H9 (cell line): ENCODE measurements around the gene CD46. TPM values are rescaled to one million over a fixed set of nuclear protein-coding genes. Genes with fewer than 3 reads are reported as not detected.

ENCODE experiments used
- DNase-seq: peaks from one replicate; pipeline ENCODE4 v3.0.0-alpha.2; 2017
- H2AFZ ChIP-seq: one replicate; pipeline ENCODE4 v1.6.1; 2013; ENCODE audit warnings: mild to moderate bottlenecking, low read length, control low read depth, moderate library complexity
- H2AK5ac ChIP-seq: 2 replicates; pipeline ENCODE4 v1.6.1; 2013; ENCODE audit warnings: low read length, control low read depth, mixed read lengths; ENCODE audit not compliant: insufficient read length
- H2BK120ac ChIP-seq: one replicate; pipeline ENCODE4 v1.6.1; 2013; ENCODE audit warnings: low read depth, mild to moderate bottlenecking, low read length, control low read depth, inconsistent platforms; ENCODE audit not compliant: poor library complexity, severe bottlenecking
- H2BK12ac ChIP-seq: 2 replicates; pipeline ENCODE4 v1.6.1; 2013; ENCODE audit warnings: low read length, control low read depth, mixed read lengths, low read depth; ENCODE audit not compliant: insufficient read length
- H2BK15ac ChIP-seq: 2 replicates; pipeline ENCODE4 v1.6.1; 2013; ENCODE audit warnings: low read depth, low read length, control low read depth
- H2BK20ac ChIP-seq: one replicate; pipeline ENCODE4 v1.6.1; 2013; ENCODE audit warnings: low read depth, mild to moderate bottlenecking, low read length, control low read depth, inconsistent platforms; ENCODE audit not compliant: poor library complexity, severe bottlenecking
- H2BK5ac ChIP-seq: 2 replicates; pipeline ENCODE4 v1.6.1; 2013; ENCODE audit warnings: low read length, control low read depth, mixed read lengths; ENCODE audit not compliant: insufficient read length
- H3K14ac ChIP-seq: 2 replicates; pipeline ENCODE4 v1.6.1; 2013; ENCODE audit warnings: low read length, control low read depth; ENCODE audit not compliant: insufficient read depth
- H3K18ac ChIP-seq: 2 replicates; pipeline ENCODE4 v1.6.1; 2013; ENCODE audit warnings: low read depth, mild to moderate bottlenecking, mixed read lengths, low read length, control low read depth; ENCODE audit not compliant: insufficient read length
- H3K23ac ChIP-seq: 2 replicates; pipeline ENCODE4 v1.6.1; 2013; ENCODE audit warnings: low read length, control low read depth, mixed read lengths, low read depth; ENCODE audit not compliant: insufficient read length
- H3K23me2 ChIP-seq: 2 replicates; pipeline ENCODE4 v1.6.1; 2013; ENCODE audit warnings: low read depth, mild to moderate bottlenecking, mixed read lengths, low read length, control low read depth; ENCODE audit not compliant: insufficient read length, poor library complexity, severe bottlenecking
- H3K27ac ChIP-seq: 2 replicates; pipeline ENCODE4 v1.5.1; 2013; ENCODE audit warnings: low read length, control low read depth, mixed read lengths, low read depth; ENCODE audit not compliant: insufficient read length
- H3K27me3 ChIP-seq: 2 replicates; pipeline ENCODE4 v1.6.1; 2013; ENCODE audit warnings: low read length, control low read depth, inconsistent platforms; ENCODE audit not compliant: insufficient read depth
- H3K4ac ChIP-seq: 2 replicates; pipeline ENCODE4 v1.6.1; 2013; ENCODE audit warnings: low read depth, mild to moderate bottlenecking, control low read depth, inconsistent platforms, low read length, moderate library complexity
- H3K4me1 ChIP-seq: 2 replicates; pipeline ENCODE4 v1.6.1; 2013; ENCODE audit warnings: low read length, control low read depth, inconsistent platforms; ENCODE audit not compliant: insufficient read depth
- H3K4me2 ChIP-seq: 2 replicates; pipeline ENCODE4 v1.6.1; 2013; ENCODE audit warnings: low read length, control low read depth, mixed read lengths; ENCODE audit not compliant: insufficient read length, insufficient read depth
- H3K56ac ChIP-seq: 2 replicates; pipeline ENCODE4 v1.6.1; 2013; ENCODE audit warnings: low read depth, mild to moderate bottlenecking, mixed read lengths, low read length, control low read depth; ENCODE audit not compliant: insufficient read length
- H3K79me1 ChIP-seq: 2 replicates; pipeline ENCODE4 v1.6.1; 2013; ENCODE audit warnings: low read depth, mild to moderate bottlenecking, moderate library complexity, low read length, control low read depth, inconsistent platforms; ENCODE audit not compliant: insufficient read depth, poor library complexity, severe bottlenecking
- H3K79me2 ChIP-seq: 2 replicates; pipeline ENCODE4 v1.6.1; 2013; ENCODE audit warnings: low read length, control low read depth, inconsistent platforms; ENCODE audit not compliant: insufficient read depth
- H3K9ac ChIP-seq: 2 replicates; pipeline ENCODE4 v1.6.1; 2013; ENCODE audit warnings: low read length, control low read depth, mixed read lengths; ENCODE audit not compliant: insufficient read length; ENCODE audit errors: extremely low read depth
- H3K9me3 ChIP-seq: one replicate; pipeline ENCODE4 v1.6.1; 2013; ENCODE audit warnings: low read depth, low read length, inconsistent platforms; ENCODE audit not compliant: control insufficient read depth
- H3T11ph ChIP-seq: one replicate; pipeline ENCODE4 v1.6.1; 2013; ENCODE audit warnings: mild to moderate bottlenecking, low read length, control low read depth, inconsistent platforms
- H4K20me1 ChIP-seq: one replicate; pipeline ENCODE4 v1.6.1; 2013; ENCODE audit not compliant: control insufficient read depth, insufficient read length, insufficient read depth
- H4K5ac ChIP-seq: 2 replicates; pipeline ENCODE4 v1.6.1; 2013; ENCODE audit warnings: low read depth, mild to moderate bottlenecking, mixed read lengths, low read length, control low read depth; ENCODE audit not compliant: insufficient read length
- H4K8ac ChIP-seq: replicated peaks from 2 replicates; pipeline ENCODE4 v1.6.1; 2013; ENCODE audit warnings: low read length, control low read depth, mixed read lengths, low read depth; ENCODE audit not compliant: insufficient read length
- H4K91ac ChIP-seq: 2 replicates; pipeline ENCODE4 v1.6.1; 2013; ENCODE audit warnings: low read depth, mild to moderate bottlenecking, moderate library complexity, mixed read lengths, low read length, control low read depth; ENCODE audit not compliant: insufficient read length
- H3K27ac Mint-ChIP-seq, 3 experiments: 2 replicates in 2 of 3; 3 replicates in 1 of 3; pipeline ENCODE4 v1.8.0; 2020 to 2021; ENCODE audit warnings: mixed read lengths in 3 of 3, mild to moderate bottlenecking in 1 of 3, moderate library complexity in 1 of 3
- H3K27me3 Mint-ChIP-seq: 2 replicates; pipeline ENCODE4 v1.8.0; 2021; ENCODE audit warnings: low read depth, mild to moderate bottlenecking, moderate library complexity, mixed read lengths
- H3K36me3 Mint-ChIP-seq, 3 experiments: 2 replicates in 2 of 3; 3 replicates in 1 of 3; pipeline ENCODE4 v1.8.0; 2020 to 2021; ENCODE audit warnings: low read depth in 3 of 3, mixed read lengths in 3 of 3; ENCODE audit not compliant: insufficient read depth in 1 of 3
- H3K4me1 Mint-ChIP-seq, 2 experiments: 2 replicates each; pipeline ENCODE4 v1.8.0; 2020; ENCODE audit warnings: mixed read lengths in 2 of 2
- H3K4me3 Mint-ChIP-seq, 2 experiments: 2 replicates in 1 of 2; 3 replicates in 1 of 2; pipeline ENCODE4 v1.8.0; 2020 to 2021; ENCODE audit warnings: mild to moderate bottlenecking in 2 of 2, mixed read lengths in 2 of 2, moderate library complexity in 1 of 2
- H3K9me3 Mint-ChIP-seq, 2 experiments: 2 replicates in 1 of 2; 3 replicates in 1 of 2; pipeline ENCODE4 v1.8.0; 2020; ENCODE audit warnings: mild to moderate bottlenecking in 2 of 2, mixed read lengths in 2 of 2, moderate library complexity in 1 of 2
- total RNA-seq: library from RNA; stranded (reverse); gene quantifications from 2 replicates; pipeline ENCODE4 v1.2.1, GENCODE V29; 2021
- TF ChIP-seq, protein P1 (sequence below): fragments of 200-600 bp; sonication (generic); conservative IDR thresholded peaks from 3 replicates; pipeline ENCODE4 v1.8.0; 2021; ENCODE audit warnings: antibody characterized with exemption, mild to moderate bottlenecking

Gene CD46
- total RNA-seq, 1 experiment from 2014 or later: 89.2 TPM

DNA sequence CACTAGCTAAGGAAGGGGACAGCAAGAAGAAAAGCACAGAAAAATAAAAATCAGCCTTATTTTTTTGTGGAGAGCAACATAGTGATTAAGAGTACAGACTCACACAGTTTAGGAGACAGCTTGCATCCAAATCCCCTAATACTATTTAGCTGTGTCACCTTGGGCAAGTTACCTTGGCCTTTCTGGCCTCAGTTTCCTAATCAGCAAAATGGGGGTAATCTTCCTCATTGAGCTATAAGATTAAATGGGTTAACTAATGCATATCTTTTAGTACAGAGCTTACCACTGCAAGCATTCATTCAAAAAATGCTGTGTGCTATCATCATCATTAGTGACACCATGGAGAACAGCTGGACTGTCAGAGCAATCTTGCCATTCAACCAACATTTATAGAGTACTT lies 77.7 kb downstream of the CD46 start:
- H3K9me3 ChIP-seq: no peaks in the 10 kb centered on the region
- no peaks in the 10 kb centered on the region for H3K4me1 ChIP-seq
- no peaks in the 10 kb centered on the region for H3K9me3 Mint-ChIP-seq
- no peak overlapping the region for H2AK5ac ChIP-seq
- no peak overlapping the region for H3K27ac Mint-ChIP-seq
- H3K79me2 ChIP-seq: no peaks in the 10 kb centered on the region
- no peaks in the 10 kb centered on the region for H3K36me3 Mint-ChIP-seq
- peaks cover 2 to 3% of the 10 kb centered on the region in 2 experiments; a peak in 1 of 4 replicates for H3K4me1 Mint-ChIP-seq
- H3K27me3 Mint-ChIP-seq: no peaks in the 10 kb centered on the region
- DNase-seq: no peak
- no peaks in the 10 kb centered on the region; the same call in 1 of the 2 replicates for H3K27me3 ChIP-seq
- H4K91ac ChIP-seq: no peak overlapping the region
- H3K9ac ChIP-seq: no peak overlapping the region
- no peak overlapping the region for H4K5ac ChIP-seq
- H3K27ac ChIP-seq: no peak overlapping the region
- no peaks in the 10 kb centered on the region for H3K23me2 ChIP-seq
- no peak overlapping the region for H2BK15ac ChIP-seq
- H3K56ac ChIP-seq: no peak overlapping the region
- no peak overlapping the region for H3T11ph ChIP-seq
- H3K4me2 ChIP-seq: no peak overlapping the region
- no peak overlapping the region for H3K14ac ChIP-seq
- no peak overlapping the region for H2BK5ac ChIP-seq
- no peaks in the 10 kb centered on the region for H3K79me1 ChIP-seq
- no peak overlapping the region for H2BK20ac ChIP-seq
- H3K4me3 Mint-ChIP-seq: no peak overlapping the region
- no peak overlapping the region for H2AFZ ChIP-seq
- TF ChIP-seq, protein P1, sequence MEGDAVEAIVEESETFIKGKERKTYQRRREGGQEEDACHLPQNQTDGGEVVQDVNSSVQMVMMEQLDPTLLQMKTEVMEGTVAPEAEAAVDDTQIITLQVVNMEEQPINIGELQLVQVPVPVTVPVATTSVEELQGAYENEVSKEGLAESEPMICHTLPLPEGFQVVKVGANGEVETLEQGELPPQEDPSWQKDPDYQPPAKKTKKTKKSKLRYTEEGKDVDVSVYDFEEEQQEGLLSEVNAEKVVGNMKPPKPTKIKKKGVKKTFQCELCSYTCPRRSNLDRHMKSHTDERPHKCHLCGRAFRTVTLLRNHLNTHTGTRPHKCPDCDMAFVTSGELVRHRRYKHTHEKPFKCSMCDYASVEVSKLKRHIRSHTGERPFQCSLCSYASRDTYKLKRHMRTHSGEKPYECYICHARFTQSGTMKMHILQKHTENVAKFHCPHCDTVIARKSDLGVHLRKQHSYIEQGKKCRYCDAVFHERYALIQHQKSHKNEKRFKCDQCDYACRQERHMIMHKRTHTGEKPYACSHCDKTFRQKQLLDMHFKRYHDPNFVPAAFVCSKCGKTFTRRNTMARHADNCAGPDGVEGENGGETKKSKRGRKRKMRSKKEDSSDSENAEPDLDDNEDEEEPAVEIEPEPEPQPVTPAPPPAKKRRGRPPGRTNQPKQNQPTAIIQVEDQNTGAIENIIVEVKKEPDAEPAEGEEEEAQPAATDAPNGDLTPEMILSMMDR: no peak
- no peak overlapping the region for H3K4ac ChIP-seq
- no peak overlapping the region for H4K8ac ChIP-seq
- H4K20me1 ChIP-seq: no peaks in the 10 kb centered on the region
- no peak overlapping the region for H3K18ac ChIP-seq
- no peak overlapping the region for H2BK120ac ChIP-seq
- H3K23ac ChIP-seq: no peak overlapping the region
- H2BK12ac ChIP-seq: no peak overlapping the region
